GM23338 (cell line): ENCODE results near the gene RUNX1.

Source experiments
- CREB1 ChIP-seq: fragments of 250-450 bp; sonication (Bioruptor Pico); IDR thresholded peaks from 2 replicates; pipeline ENCODE4 v1.5.0; 2020; ENCODE audit warnings: low read depth, mild to moderate bottlenecking, moderate library complexity
- EZH2 ChIP-seq: fragments of 200-600 bp; sonication (generic); IDR thresholded peaks from one replicate; pipeline ENCODE4 v1.8.0; 2017; ENCODE audit warnings: antibody characterized with exemption, mild to moderate bottlenecking, low read depth; ENCODE audit not compliant: unreplicated experiment
- POLR2AphosphoS5 ChIP-seq: IDR thresholded peaks from 2 replicates; pipeline ENCODE4 v1.6.1; 2016; ENCODE audit warnings: antibody characterized with exemption, low read depth
- STAT1 ChIP-seq: IDR thresholded peaks from one replicate; pipeline ENCODE4 v1.6.1; 2016; ENCODE audit warnings: antibody characterized with exemption; ENCODE audit not compliant: unreplicated experiment
- ZNF331 ChIP-seq: fragments of 250-450 bp; sonication (Bioruptor Pico); IDR thresholded peaks from 2 replicates; pipeline ENCODE4 v1.5.0; 2020; ENCODE audit warnings: low read depth, mild to moderate bottlenecking, moderate library complexity
- TF ChIP-seq, protein P1 (sequence below), 2 experiments: fragments of 200-600 bp in 1 of 2; sonication (generic) in 1 of 2; conservative IDR thresholded peaks; 2 replicates each; pipeline versions ENCODE4 v1.5.1 to v1.6.1; 2016 to 2017; ENCODE audit warnings: antibody characterized with exemption in 2 of 2, low read depth in 2 of 2, mild to moderate bottlenecking in 2 of 2, moderate library complexity in 1 of 2
- TF ChIP-seq, protein P2 (sequence below): IDR thresholded peaks from one replicate; pipeline ENCODE4 v1.6.1; 2018; ENCODE audit warnings: antibody characterized with exemption; ENCODE audit not compliant: unreplicated experiment

DNA sequence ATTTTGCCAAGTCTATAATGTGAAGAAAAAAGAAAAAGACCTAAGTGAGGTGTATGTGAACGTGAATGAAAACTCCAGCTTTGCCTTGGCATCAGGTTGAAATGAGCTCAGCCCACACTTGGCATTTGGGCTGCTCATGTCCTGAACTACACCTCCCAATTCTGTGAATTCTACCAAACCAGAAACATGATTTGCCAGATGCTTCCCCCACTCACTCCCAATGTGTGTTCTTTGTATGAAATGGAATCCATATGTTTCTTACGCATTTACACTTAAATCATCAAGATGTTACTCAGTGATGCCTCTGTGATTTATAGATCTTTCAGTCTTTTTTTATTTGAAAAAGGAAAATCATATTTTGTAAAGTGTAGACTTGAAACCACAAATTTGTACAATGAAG is 32.8 kb upstream of the RUNX1 start:
- TF ChIP-seq, protein P1, sequence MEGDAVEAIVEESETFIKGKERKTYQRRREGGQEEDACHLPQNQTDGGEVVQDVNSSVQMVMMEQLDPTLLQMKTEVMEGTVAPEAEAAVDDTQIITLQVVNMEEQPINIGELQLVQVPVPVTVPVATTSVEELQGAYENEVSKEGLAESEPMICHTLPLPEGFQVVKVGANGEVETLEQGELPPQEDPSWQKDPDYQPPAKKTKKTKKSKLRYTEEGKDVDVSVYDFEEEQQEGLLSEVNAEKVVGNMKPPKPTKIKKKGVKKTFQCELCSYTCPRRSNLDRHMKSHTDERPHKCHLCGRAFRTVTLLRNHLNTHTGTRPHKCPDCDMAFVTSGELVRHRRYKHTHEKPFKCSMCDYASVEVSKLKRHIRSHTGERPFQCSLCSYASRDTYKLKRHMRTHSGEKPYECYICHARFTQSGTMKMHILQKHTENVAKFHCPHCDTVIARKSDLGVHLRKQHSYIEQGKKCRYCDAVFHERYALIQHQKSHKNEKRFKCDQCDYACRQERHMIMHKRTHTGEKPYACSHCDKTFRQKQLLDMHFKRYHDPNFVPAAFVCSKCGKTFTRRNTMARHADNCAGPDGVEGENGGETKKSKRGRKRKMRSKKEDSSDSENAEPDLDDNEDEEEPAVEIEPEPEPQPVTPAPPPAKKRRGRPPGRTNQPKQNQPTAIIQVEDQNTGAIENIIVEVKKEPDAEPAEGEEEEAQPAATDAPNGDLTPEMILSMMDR (conservative IDR thresholded peaks at IDR 0.05; ENCODE audit: low read depth in 2 of 2): no peak
- no peak for TF ChIP-seq POLR2AphosphoS5
- TF ChIP-seq EZH2: no peak
- TF ChIP-seq CREB1 (CRISPR knock-in tag): no peak
- TF ChIP-seq ZNF331 (CRISPR knock-in tag): no peak
- TF ChIP-seq, protein P2, sequence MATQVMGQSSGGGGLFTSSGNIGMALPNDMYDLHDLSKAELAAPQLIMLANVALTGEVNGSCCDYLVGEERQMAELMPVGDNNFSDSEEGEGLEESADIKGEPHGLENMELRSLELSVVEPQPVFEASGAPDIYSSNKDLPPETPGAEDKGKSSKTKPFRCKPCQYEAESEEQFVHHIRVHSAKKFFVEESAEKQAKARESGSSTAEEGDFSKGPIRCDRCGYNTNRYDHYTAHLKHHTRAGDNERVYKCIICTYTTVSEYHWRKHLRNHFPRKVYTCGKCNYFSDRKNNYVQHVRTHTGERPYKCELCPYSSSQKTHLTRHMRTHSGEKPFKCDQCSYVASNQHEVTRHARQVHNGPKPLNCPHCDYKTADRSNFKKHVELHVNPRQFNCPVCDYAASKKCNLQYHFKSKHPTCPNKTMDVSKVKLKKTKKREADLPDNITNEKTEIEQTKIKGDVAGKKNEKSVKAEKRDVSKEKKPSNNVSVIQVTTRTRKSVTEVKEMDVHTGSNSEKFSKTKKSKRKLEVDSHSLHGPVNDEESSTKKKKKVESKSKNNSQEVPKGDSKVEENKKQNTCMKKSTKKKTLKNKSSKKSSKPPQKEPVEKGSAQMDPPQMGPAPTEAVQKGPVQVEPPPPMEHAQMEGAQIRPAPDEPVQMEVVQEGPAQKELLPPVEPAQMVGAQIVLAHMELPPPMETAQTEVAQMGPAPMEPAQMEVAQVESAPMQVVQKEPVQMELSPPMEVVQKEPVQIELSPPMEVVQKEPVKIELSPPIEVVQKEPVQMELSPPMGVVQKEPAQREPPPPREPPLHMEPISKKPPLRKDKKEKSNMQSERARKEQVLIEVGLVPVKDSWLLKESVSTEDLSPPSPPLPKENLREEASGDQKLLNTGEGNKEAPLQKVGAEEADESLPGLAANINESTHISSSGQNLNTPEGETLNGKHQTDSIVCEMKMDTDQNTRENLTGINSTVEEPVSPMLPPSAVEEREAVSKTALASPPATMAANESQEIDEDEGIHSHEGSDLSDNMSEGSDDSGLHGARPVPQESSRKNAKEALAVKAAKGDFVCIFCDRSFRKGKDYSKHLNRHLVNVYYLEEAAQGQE: no peak
- no peak for TF ChIP-seq STAT1
